ENCODE results near the gene IQGAP2. TPM values are rescaled to one million over a fixed set of nuclear protein-coding genes. Genes with fewer than 3 reads are reported as not detected.
"Not testable (repeated sequence)": the region's sequence is repeated elsewhere in the genome, so short reads cannot be mapped to it uniquely, and the experiment has no call there.

The IQGAP2 gene
- total RNA-seq, 1 donor from 2014 or later, result 4.0 TPM

DNA sequence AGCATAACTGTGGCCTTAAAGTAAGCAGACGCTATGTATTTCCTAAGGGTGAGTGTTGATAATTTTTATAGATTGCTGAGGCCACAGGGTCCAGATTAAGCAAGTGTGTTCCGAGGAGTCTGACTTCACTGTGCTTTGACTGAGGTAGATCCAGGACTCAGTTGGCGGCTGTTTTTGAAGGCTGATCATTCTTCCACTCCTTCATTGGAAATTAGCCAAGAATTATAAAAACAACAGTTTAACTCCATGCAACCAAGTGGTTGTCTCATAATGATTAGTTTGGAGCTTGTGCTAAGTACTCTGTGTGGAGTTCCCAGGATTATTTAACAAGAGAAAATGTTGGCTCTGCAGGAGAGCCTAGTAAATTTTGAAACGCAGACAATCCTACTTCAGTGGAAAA is 19.1 kb downstream of the IQGAP2 start:
- TF ChIP-seq, protein P1, sequence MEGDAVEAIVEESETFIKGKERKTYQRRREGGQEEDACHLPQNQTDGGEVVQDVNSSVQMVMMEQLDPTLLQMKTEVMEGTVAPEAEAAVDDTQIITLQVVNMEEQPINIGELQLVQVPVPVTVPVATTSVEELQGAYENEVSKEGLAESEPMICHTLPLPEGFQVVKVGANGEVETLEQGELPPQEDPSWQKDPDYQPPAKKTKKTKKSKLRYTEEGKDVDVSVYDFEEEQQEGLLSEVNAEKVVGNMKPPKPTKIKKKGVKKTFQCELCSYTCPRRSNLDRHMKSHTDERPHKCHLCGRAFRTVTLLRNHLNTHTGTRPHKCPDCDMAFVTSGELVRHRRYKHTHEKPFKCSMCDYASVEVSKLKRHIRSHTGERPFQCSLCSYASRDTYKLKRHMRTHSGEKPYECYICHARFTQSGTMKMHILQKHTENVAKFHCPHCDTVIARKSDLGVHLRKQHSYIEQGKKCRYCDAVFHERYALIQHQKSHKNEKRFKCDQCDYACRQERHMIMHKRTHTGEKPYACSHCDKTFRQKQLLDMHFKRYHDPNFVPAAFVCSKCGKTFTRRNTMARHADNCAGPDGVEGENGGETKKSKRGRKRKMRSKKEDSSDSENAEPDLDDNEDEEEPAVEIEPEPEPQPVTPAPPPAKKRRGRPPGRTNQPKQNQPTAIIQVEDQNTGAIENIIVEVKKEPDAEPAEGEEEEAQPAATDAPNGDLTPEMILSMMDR (IDR thresholded peaks at IDR 0.05; ENCODE audit: insufficient read depth, low read length, poor library complexity, severe bottlenecking), result no peak
- Histone ChIP-seq H3K27me3 (ENCODE audit: control insufficient read depth, insufficient read depth, low read length) (no peaks in the 10 kb centered on the region), H3K4me3 (ENCODE audit: low read depth, low read length) (no peak overlapping the region), H3K36me3 (ENCODE audit: control insufficient read depth, insufficient read depth, low read length) (no peaks in the 10 kb centered on the region)
- DNase-seq (ENCODE audit: low read depth), result no peak

DNA sequence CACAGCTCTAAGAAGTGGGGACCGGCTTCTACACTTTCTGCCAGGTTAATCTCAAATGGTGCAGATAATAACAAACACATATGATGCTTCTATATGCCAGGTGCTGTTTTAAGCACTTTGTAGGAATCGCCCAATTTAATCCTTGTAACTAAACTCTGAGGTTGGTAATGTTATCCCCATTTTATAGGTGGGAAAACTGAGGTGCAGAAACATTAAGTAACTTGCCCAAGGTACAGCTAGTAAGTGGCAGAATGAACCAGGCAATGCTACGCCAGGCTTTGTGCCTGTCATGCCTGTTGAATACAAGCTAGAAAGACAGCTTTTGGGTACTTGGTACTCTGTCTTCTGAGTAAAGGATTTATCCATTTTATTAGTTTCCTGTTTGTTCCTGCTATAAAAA is 19.7 kb downstream of the IQGAP2 start:
- DNase-seq (ENCODE audit: low read depth), result no peak
- TF ChIP-seq, protein P1 (IDR thresholded peaks at IDR 0.05; ENCODE audit: insufficient read depth, low read length, poor library complexity, severe bottlenecking), result no peak
- H3K36me3 ChIP-seq (ENCODE audit: control insufficient read depth, insufficient read depth, low read length), result no peaks in the 10 kb centered on the region
- H3K27me3 ChIP-seq (ENCODE audit: control insufficient read depth, insufficient read depth, low read length), result no peaks in the 10 kb centered on the region
- no peak overlapping the region for H3K4me3 ChIP-seq (ENCODE audit: low read depth, low read length)

DNA sequence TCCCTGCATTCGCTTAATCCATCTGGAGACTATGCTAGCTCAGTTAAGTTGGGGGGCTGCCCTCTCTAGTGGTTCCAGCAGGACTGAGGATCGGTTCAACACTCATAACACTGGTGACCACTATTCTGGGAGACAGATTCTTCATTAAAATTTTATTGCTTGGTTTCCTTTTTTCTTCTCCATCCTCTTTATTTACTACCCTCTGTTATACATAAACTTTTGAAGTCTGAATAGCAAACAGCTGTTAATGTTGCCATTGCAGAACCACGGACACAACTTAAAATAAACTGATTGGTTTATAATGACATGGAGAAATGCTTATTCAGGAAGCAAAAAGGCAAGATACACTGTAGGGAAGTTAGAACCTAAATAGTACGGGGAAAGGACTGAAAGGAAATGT is 22.1 kb downstream of the IQGAP2 start:
- TF ChIP-seq, protein P1 (IDR thresholded peaks at IDR 0.05; ENCODE audit: insufficient read depth, low read length, poor library complexity, severe bottlenecking), result no peak
- DNase-seq (ENCODE audit: low read depth), result no peak
- no peaks in the 10 kb centered on the region for H3K36me3 ChIP-seq (ENCODE audit: control insufficient read depth, insufficient read depth, low read length)
- no peak overlapping the region for H3K4me3 ChIP-seq (ENCODE audit: low read depth, low read length)
- peaks cover 3% of the 10 kb centered on the region for H3K27me3 ChIP-seq (ENCODE audit: control insufficient read depth, insufficient read depth, low read length)

DNA sequence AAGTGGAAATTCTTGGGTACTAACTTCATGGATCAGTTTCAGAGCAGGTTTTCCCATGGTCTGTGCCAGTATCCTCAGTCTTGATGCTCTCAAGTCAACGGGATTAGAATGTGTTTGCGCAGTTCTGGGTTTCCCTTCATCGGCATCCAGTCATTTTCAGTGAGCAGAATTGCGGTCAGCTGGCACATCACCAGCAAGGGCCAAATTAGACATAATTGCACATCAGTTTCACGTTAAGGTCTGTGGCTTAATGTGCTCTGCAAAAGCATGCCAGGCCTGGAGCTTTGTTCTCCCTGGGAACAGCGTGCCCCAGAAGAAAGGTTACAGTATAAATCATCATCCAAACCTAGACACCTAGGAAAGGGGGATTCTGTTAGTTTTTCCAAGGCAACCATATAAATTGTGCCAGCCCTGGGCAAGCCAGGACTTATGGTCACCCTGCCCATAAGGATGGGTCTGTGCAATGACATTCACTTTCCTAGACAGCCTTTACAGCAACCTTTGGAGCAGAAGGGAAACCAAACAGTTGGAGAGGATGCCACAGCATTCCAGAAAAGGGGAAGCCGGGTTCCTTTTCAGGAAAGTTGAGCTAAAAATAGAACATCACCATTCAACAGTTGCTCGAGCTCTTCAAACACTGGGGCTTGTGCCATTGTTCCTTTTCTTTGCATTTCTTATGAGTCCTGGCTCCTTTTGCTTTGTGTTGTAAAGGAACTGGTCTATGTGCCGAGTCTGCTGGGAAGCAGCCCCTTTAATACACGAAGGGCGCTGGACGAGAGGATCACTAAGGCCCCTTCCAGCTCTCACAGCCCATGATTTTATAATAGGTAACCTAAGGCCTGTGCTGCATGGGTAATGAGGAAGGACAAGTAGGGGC is 23.1 kb downstream of the IQGAP2 start:
- H3K36me3 ChIP-seq (ENCODE audit: control insufficient read depth, insufficient read depth, low read length), result no peaks in the 10 kb centered on the region
- TF ChIP-seq, protein P1 (IDR thresholded peaks at IDR 0.05; ENCODE audit: insufficient read depth, low read length, poor library complexity, severe bottlenecking), result no peak
- H3K4me3 ChIP-seq (ENCODE audit: low read depth, low read length), result no peak overlapping the region
- peaks cover 3% of the 10 kb centered on the region for H3K27me3 ChIP-seq (ENCODE audit: control insufficient read depth, insufficient read depth, low read length)
- no peak for DNase-seq (ENCODE audit: low read depth)

DNA sequence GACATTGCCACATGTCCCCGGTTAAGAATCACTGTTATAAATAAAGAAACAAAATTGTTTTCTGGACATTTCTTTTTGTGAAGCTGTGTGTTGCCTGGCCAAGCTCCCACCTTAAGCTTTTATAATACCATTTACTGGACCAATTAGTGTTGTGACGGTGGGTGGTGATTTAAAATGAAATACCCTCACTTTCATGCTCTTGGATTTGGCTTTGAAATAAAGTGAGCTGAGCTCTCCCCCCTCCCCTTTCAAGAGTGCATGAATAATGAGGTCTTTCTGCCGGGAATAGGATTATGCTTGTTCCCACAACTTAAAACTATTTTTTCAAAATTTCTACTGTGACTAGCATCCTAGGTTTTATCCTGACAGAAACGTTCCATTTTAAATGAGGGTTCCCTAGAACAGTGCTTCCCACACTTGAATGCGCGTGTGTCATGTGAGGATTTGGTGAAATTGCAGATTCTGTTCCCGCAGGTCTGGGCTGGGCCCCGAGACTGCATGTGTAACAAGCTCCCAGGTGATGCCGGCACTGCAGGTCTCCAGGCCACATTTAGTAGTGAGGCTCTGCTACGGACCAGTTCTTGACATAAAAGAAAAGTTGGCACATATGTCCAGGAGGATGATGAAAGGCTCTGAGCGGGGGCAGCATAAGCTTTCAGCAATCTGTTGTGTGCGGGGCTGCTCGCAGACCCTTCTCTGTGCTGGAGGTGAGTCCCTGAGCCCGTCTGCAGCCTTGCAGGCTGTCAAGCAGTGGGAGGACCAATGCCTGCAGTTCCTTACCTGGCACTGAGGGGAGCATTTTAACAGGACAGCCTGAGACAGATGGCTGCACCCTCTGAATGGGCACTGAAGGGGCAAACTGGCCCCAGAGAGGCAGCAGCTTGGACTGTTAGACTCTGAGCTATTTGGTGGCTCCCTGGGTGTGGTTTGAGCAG is 24.4 kb downstream of the IQGAP2 start:
- no peaks in the 10 kb centered on the region for H3K36me3 ChIP-seq (ENCODE audit: control insufficient read depth, insufficient read depth, low read length)
- no peak for DNase-seq (ENCODE audit: low read depth)
- no peak overlapping the region for H3K4me3 ChIP-seq (ENCODE audit: low read depth, low read length)
- H3K27me3 ChIP-seq (ENCODE audit: control insufficient read depth, insufficient read depth, low read length), result peaks cover 3% of the 10 kb centered on the region
- TF ChIP-seq, protein P1 (IDR thresholded peaks at IDR 0.05; ENCODE audit: insufficient read depth, low read length, poor library complexity, severe bottlenecking), result no peak

DNA sequence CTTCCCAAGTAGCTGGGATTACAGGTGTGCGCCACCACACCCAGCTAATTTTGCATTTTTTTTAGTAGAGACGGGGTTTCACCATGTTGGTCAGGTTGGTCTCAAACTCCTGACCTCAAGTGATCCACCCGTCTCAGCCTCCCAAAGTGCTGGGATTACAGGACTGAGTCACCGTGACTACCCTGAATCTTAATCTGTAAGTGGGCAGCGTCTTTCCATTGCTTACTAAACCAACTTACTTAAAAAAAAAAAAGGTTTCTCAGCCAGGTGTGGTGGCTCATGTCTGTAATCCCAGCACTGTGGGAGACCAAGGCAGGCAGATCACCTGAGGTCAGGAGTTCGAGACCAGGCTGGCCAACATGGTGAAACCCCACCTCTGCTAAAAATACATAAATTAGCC is 25.5 kb downstream of the IQGAP2 start:
- H3K4me3 ChIP-seq (ENCODE audit: low read depth, low read length); H3K36me3 ChIP-seq (ENCODE audit: control insufficient read depth, insufficient read depth, low read length); H3K27me3 ChIP-seq (ENCODE audit: control insufficient read depth, insufficient read depth, low read length); DNase-seq (ENCODE audit: low read depth): not testable (repeated sequence)

All from kidney epithelial cell (primary cell).